Medulla oblongata (tissue), 1 donor: ENCODE data around the gene ZNRF4.

ENCODE experiments used
- DNase-seq: peaks from one replicate; pipeline ENCODE4 v3.0.0-alpha.2; 2015; ENCODE audit errors: extremely low spot score

ZNRF4 gene

GRCh38 chr19:5440299-5440698 is 14.9 kb upstream of the ZNRF4 start:
- DNase-seq: no peak

GRCh38 chr19:5443723-5444122 is 11.5 kb upstream of the ZNRF4 start:
- DNase-seq: no peak

- DNase-seq: no peak
Measured at GRCh38 chr19:5444431-5444830, 10.8 kb upstream of the ZNRF4 start.

GRCh38 chr19:5445071-5445470 is 10.1 kb upstream of the ZNRF4 start:
- DNase-seq: no peak

- no peak for DNase-seq
Measured at GRCh38 chr19:5445561-5446055, 9.6 kb upstream of the ZNRF4 start.

- DNase-seq: no peak
Measured at GRCh38 chr19:5447700-5448311, 7.4 kb upstream of the ZNRF4 start.

GRCh38 chr19:5448374-5448773 is 6.8 kb upstream of the ZNRF4 start:
- DNase-seq: no peak

GRCh38 chr19:5450482-5451126 is 4.6 kb upstream of the ZNRF4 start:
- DNase-seq: no peak

GRCh38 chr19:5451494-5451893 is 3.7 kb upstream of the ZNRF4 start:
- DNase-seq: peak; percentile 20

- no peak for DNase-seq
Measured at GRCh38 chr19:5452594-5453565, 2.3 kb upstream of the ZNRF4 start.

- no peak for DNase-seq
Measured at GRCh38 chr19:5454743-5455142, 474 bp upstream of the ZNRF4 start.

GRCh38 chr19:5456130-5456840 is 1.1 kb downstream of the ZNRF4 start:
- no peak for DNase-seq

- DNase-seq: no peak
Measured at GRCh38 chr19:5456841-5457200, 1.6 kb downstream of the ZNRF4 start.

GRCh38 chr19:5457709-5458108 is 2.5 kb downstream of the ZNRF4 start:
- no peak for DNase-seq

- DNase-seq: no peak
Measured at GRCh38 chr19:5458420-5458819, 3.2 kb downstream of the ZNRF4 start.

GRCh38 chr19:5459360-5459759 is 4.1 kb downstream of the ZNRF4 start:
- no peak for DNase-seq

- DNase-seq: no peak
Measured at GRCh38 chr19:5460748-5461147, 5.5 kb downstream of the ZNRF4 start.

GRCh38 chr19:5463959-5464358 is 8.7 kb downstream of the ZNRF4 start:
- DNase-seq: no peak

GRCh38 chr19:5466072-5466471 is 10.9 kb downstream of the ZNRF4 start:
- DNase-seq: no peak

- DNase-seq: no peak
Measured at GRCh38 chr19:5466814-5467291, 11.6 kb downstream of the ZNRF4 start.

- DNase-seq: no peak
Measured at GRCh38 chr19:5470264-5470671, 15.1 kb downstream of the ZNRF4 start.

- DNase-seq: no peak
Measured at GRCh38 chr19:5472286-5472685, 17.1 kb downstream of the ZNRF4 start.
